ENCODE results near the gene DCTN3.

DNA sequence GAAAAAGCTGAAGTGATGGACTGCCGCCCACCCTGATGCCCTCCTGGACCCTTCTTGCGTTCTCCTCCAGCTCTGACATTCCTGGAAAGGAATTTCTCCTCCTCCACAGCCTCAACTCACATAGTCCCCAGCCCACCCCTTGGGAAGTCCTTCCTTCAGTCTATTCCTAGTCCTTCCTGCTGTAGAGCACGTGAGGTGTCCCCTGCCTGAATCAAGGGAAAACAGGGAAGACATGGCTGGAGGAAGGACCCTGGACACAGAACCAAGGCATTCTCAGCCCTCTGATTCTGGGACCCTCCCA is 4.8 kb upstream of the DCTN3 start:
- TF ChIP-seq, protein P1, sequence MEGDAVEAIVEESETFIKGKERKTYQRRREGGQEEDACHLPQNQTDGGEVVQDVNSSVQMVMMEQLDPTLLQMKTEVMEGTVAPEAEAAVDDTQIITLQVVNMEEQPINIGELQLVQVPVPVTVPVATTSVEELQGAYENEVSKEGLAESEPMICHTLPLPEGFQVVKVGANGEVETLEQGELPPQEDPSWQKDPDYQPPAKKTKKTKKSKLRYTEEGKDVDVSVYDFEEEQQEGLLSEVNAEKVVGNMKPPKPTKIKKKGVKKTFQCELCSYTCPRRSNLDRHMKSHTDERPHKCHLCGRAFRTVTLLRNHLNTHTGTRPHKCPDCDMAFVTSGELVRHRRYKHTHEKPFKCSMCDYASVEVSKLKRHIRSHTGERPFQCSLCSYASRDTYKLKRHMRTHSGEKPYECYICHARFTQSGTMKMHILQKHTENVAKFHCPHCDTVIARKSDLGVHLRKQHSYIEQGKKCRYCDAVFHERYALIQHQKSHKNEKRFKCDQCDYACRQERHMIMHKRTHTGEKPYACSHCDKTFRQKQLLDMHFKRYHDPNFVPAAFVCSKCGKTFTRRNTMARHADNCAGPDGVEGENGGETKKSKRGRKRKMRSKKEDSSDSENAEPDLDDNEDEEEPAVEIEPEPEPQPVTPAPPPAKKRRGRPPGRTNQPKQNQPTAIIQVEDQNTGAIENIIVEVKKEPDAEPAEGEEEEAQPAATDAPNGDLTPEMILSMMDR (IDR thresholded peaks at IDR 0.05), result no peak
- TF ChIP-seq POLR2A (IDR thresholded peaks at IDR 0.05), result no peak
